AG09319 (cell line): ENCODE results near the gene MARCKS.
A peak's percentile ranks its signal among the peaks of the same experiment; 100 is the strongest.
"Not testable (repeated sequence)": the region's sequence is repeated elsewhere in the genome, so short reads cannot be mapped to it uniquely, and the experiment has no call there.

Experiments used
- DNase-seq: peaks from one replicate; pipeline ENCODE4 v3.0.0-alpha.2; 2010; ENCODE audit warnings: low read depth; ENCODE audit errors: extremely low read depth
- CTCF ChIP-seq: IDR thresholded peaks from 2 replicates; pipeline ENCODE4 v1.5.1; 2011; ENCODE audit warnings: low read depth, mild to moderate bottlenecking, inconsistent platforms, low read length, moderate library complexity

MARCKS gene

GRCh38 chr6:113894712-113895674 lies 37.8 kb downstream of the MARCKS start:
- no peak for DNase-seq
- no peak for TF ChIP-seq CTCF

GRCh38 chr6:113901482-113901881 lies 44.3 kb downstream of the MARCKS start:
- no peak for TF ChIP-seq CTCF
- no peak for DNase-seq

- DNase-seq: no peak
Observed at GRCh38 chr6:113903666-113904330, 46.7 kb downstream of the MARCKS start.

GRCh38 chr6:113907102-113907815 lies 50.1 kb downstream of the MARCKS start:
- peak; percentile 8; the same call in 1 of the 2 replicates for TF ChIP-seq CTCF
- no peak for DNase-seq

More at GRCh38 chr6:113903666-113904330, 46.7 kb downstream of the MARCKS start:
- TF ChIP-seq CTCF: no peak

GRCh38 chr6:113908801-113909200 lies 51.7 kb downstream of the MARCKS start:
- no peak for DNase-seq
- TF ChIP-seq CTCF: no peak

GRCh38 chr6:113909224-113909856 lies 52.2 kb downstream of the MARCKS start:
- peak; percentile 47 for DNase-seq
- peak; percentile 47 for TF ChIP-seq CTCF

GRCh38 chr6:113910285-113910684 lies 53.1 kb downstream of the MARCKS start:
- not testable (repeated sequence) for DNase-seq
